ENCODE measurements around the gene MITF.

MITF gene

GRCh38 chr3:69842789-69843188, 103.5 kb downstream of the MITF start:
- no peak for DNase-seq

- no peak for DNase-seq
Observed at GRCh38 chr3:69844706-69845105, 105.4 kb downstream of the MITF start.

GRCh38 chr3:69847303-69847702, 108.0 kb downstream of the MITF start:
- DNase-seq = no peak

GRCh38 chr3:69848113-69848512, 108.8 kb downstream of the MITF start:
- DNase-seq = no peak

- DNase-seq = no peak
Observed at GRCh38 chr3:69850849-69851248, 111.6 kb downstream of the MITF start.

GRCh38 chr3:69853027-69853426, 113.8 kb downstream of the MITF start:
- DNase-seq = no peak

- DNase-seq = no peak
Observed at GRCh38 chr3:69855436-69856162, 116.3 kb downstream of the MITF start.

GRCh38 chr3:69856965-69857705, 117.9 kb downstream of the MITF start:
- DNase-seq = no peak

GRCh38 chr3:69861556-69861955, 122.3 kb downstream of the MITF start:
- no peak for DNase-seq

- no peak for DNase-seq
Observed at GRCh38 chr3:69864141-69864540, 124.9 kb downstream of the MITF start.

GRCh38 chr3:69864766-69865165, 125.5 kb downstream of the MITF start:
- DNase-seq = no peak

GRCh38 chr3:69865925-69866679, 126.8 kb downstream of the MITF start:
- DNase-seq = no peak

GRCh38 chr3:69866988-69867720, 127.9 kb downstream of the MITF start:
- DNase-seq = no peak

GRCh38 chr3:69867941-69868505, 128.8 kb downstream of the MITF start:
- DNase-seq = no peak

- DNase-seq = no peak
Observed at GRCh38 chr3:69868841-69869420, 129.7 kb downstream of the MITF start.

GRCh38 chr3:69869643-69870042, 130.4 kb downstream of the MITF start:
- DNase-seq = no peak

GRCh38 chr3:69871251-69871650, 132.0 kb downstream of the MITF start:
- no peak for DNase-seq

- no peak for DNase-seq
Observed at GRCh38 chr3:69871868-69872267, 132.6 kb downstream of the MITF start.

GRCh38 chr3:69872783-69873378, 133.6 kb downstream of the MITF start:
- DNase-seq = no peak

GRCh38 chr3:69876073-69876472, 136.8 kb downstream of the MITF start:
- no peak for DNase-seq

GRCh38 chr3:69878254-69878653, 139.0 kb downstream of the MITF start:
- no peak for DNase-seq

- DNase-seq = no peak
Observed at GRCh38 chr3:69879051-69879450, 139.8 kb downstream of the MITF start.
